Measurements from ENCODE around the gene SORCS3.

GRCh38 chr10:104872691-104873090, 231.6 kb downstream of the SORCS3 start:
- TF ChIP-seq EZH2 (conservative IDR thresholded peaks at IDR 0.05; ENCODE audit: low read depth, low read length): no peak
- TF ChIP-seq ZNF780A (CRISPR knock-in tag; IDR thresholded peaks at IDR 0.05): no peak
- TF ChIP-seq NFIC (IDR thresholded peaks at IDR 0.05; ENCODE audit: low read length): no peak
- no peak for TF ChIP-seq FOXM1 (CRISPR knock-in tag; IDR thresholded peaks at IDR 0.05)
- TF ChIP-seq EP300 (IDR thresholded peaks at IDR 0.05; ENCODE audit: low read depth in 2 of 2, low read length in 2 of 2): no peak
- TF ChIP-seq EP300 (CRISPR knock-in tag; IDR thresholded peaks at IDR 0.05; ENCODE audit: borderline replicate concordance): no peak
- no peak for TF ChIP-seq ZNF12 (CRISPR knock-in tag; IDR thresholded peaks at IDR 0.05)
- TF ChIP-seq, protein P1, sequence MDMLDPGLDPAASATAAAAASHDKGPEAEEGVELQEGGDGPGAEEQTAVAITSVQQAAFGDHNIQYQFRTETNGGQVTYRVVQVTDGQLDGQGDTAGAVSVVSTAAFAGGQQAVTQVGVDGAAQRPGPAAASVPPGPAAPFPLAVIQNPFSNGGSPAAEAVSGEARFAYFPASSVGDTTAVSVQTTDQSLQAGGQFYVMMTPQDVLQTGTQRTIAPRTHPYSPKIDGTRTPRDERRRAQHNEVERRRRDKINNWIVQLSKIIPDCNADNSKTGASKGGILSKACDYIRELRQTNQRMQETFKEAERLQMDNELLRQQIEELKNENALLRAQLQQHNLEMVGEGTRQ (IDR thresholded peaks at IDR 0.05; ENCODE audit: low read depth, low read length): no peak
- TF ChIP-seq, protein P1 (CRISPR knock-in tag; IDR thresholded peaks at IDR 0.05; ENCODE audit: borderline replicate concordance): no peak
- TF ChIP-seq ZNF501 (CRISPR knock-in tag; IDR thresholded peaks at IDR 0.05): no peak
- no peak for TF ChIP-seq NR3C1 (CRISPR knock-in tag; IDR thresholded peaks at IDR 0.05)
- TF ChIP-seq MIXL1 (CRISPR knock-in tag; IDR thresholded peaks at IDR 0.05): no peak
- no peak for TF ChIP-seq CTCF (CRISPR knock-in tag; IDR thresholded peaks at IDR 0.05)
- no peak for TF ChIP-seq ASH2L (IDR thresholded peaks at IDR 0.05; ENCODE audit: insufficient read length, low read depth, low read length)

All from HepG2 (cell line).